Kidney (tissue), 14 donors: Measurements from ENCODE around the gene TTLL9. TPM values are rescaled to one million over a fixed set of nuclear protein-coding genes. Genes with fewer than 3 reads are reported as not detected.

Experiments used
- DNase-seq, 5 donors: peaks; one replicate each; pipeline ENCODE4 v3.0.0-alpha.2; 2013 to 2020
- FAIRE-seq: peaks from 2 replicates; lab custom pipeline; 2012; peaks lifted over from hg19 to GRCh38; lab: Jason Lieb, UNC
- H3K27ac ChIP-seq, 2 donors: one replicate each; pipeline ENCODE4 v1.7.0; 2013; ENCODE audit warnings: low read depth in 2 of 2, low read length in 2 of 2, inconsistent platforms in 1 of 2
- H3K27me3 ChIP-seq: one replicate; pipeline ENCODE4 v1.7.1; 2013; ENCODE audit warnings: low read length, inconsistent platforms; ENCODE audit not compliant: control insufficient read depth, insufficient read depth
- H3K36me3 ChIP-seq, 3 donors: one replicate each; pipeline versions ENCODE4 v1.7.0 to v1.7.1; 2013; ENCODE audit warnings: low read length in 3 of 3, control low read depth in 1 of 3, inconsistent platforms in 1 of 3; ENCODE audit not compliant: insufficient read depth in 3 of 3, control insufficient read depth in 2 of 3
- H3K4me1 ChIP-seq, 3 donors: one replicate each; pipeline versions ENCODE4 v1.7.0 to v1.7.1; 2013; ENCODE audit warnings: low read length in 3 of 3, inconsistent platforms in 1 of 3, low read depth in 1 of 3; ENCODE audit not compliant: control insufficient read depth in 2 of 3, insufficient read depth in 2 of 3
- H3K4me3 ChIP-seq, 3 donors: one replicate each; pipeline versions ENCODE4 v1.7.0 to v1.8.1; 2013; ENCODE audit warnings: low read length in 3 of 3, control low read depth in 1 of 3, inconsistent platforms in 1 of 3
- H3K9ac ChIP-seq, 3 donors: one replicate each; pipeline versions ENCODE4 v1.7.0 to v1.7.1; 2013; ENCODE audit warnings: low read length in 3 of 3, control low read depth in 1 of 3, inconsistent platforms in 1 of 3
- H3K9me3 ChIP-seq, 3 donors: one replicate each; pipeline versions ENCODE4 v1.7.0 to v1.7.1; 2013; ENCODE audit warnings: low read length in 3 of 3, control low read depth in 1 of 3, inconsistent platforms in 1 of 3; ENCODE audit not compliant: control insufficient read depth in 2 of 3, insufficient read depth in 1 of 3
- CTCF ChIP-seq: IDR thresholded peaks from 3 replicates; pipeline ENCODE4 v1.5.1; 2012; ENCODE audit warnings: mild to moderate bottlenecking, moderate library complexity, borderline replicate concordance; ENCODE audit not compliant: insufficient read depth; ENCODE audit errors: extremely low read depth
- intact Hi-C: fragments of 100-400 bp; cut with DNase I; formaldehyde crosslinking; loops from one replicate; pipeline ENCODE4 v1.11.1; 2022
- polyA plus RNA-seq: library from polyadenylated mRNA; stranded (reverse); fragments of 350-450 nt; fragmentation: Illumina TruSeq; extraction: RNeasy Lipid Tissue Mini Kit (QIAGEN cat#74804); gene quantifications from one replicate; pipeline ENCODE4 v1.2.3, GENCODE V29; 2014; ENCODE audit warnings: low read depth, low replicate concordance; ENCODE audit not compliant: insufficient read depth
- total RNA-seq: library from RNA; stranded (reverse); fragmentation: NEBNext Ultra II Directional; extraction: Animal tissue kit (Norgen Biotek cat#: 25700); gene quantifications from one replicate; pipeline ENCODE4 v1.2.1, GENCODE V29; 2021
- donor health status: control.
- donor health status: control.
- donor health status: control.
- donor health status: control.
- donor health status: control.
- donor health status: DM: yes; HTN: yes; CAD: no.
- donor health status: Normal renal cell carcinoma (clear cell type).

TTLL9 gene
- total and polyA plus RNA-seq, 2 donors from 2014 or later = 0.82 to 1.9 TPM

- H3K27me3 ChIP-seq = no peaks in the 10 kb centered on the region
- no peak overlapping the region for H3K27ac ChIP-seq
- no peak overlapping the region for H3K4me3 ChIP-seq
- intact Hi-C loops = no loop called here
- no peak overlapping the region for H3K9ac ChIP-seq
- H3K36me3 ChIP-seq = no peaks in the 10 kb centered on the region
- H3K4me1 ChIP-seq = peaks cover 0 to 6% (median 6%) of the 10 kb centered on the region in 3 donors
- H3K9me3 ChIP-seq = no peaks in the 10 kb centered on the region
- no peak for DNase-seq
- FAIRE-seq = no peak
- no peak for TF ChIP-seq CTCF
Observed at GRCh38 chr20:31831771-31832306, 38.6 kb upstream of the TTLL9 start.

GRCh38 chr20:31833130-31833930 is 37.1 kb upstream of the TTLL9 start:
- Histone ChIP-seq H3K27me3 (no peaks in the 10 kb centered on the region), H3K9me3 (no peaks in the 10 kb centered on the region), H3K27ac (no peak overlapping the region), H3K36me3 (no peaks in the 10 kb centered on the region), H3K9ac (no peak overlapping the region), H3K4me1 (peaks cover 0 to 14% (median 6%) of the 10 kb centered on the region in 3 donors), H3K4me3 (no peak overlapping the region)
- peak; percentile 77 for TF ChIP-seq CTCF
- DNase-seq (peak in 4 of 5 donors; percentile 77 to 86 (median 82)), FAIRE-seq (no peak)
- intact Hi-C loops = no loop called here

GRCh38 chr20:31833931-31834521 is 36.4 kb upstream of the TTLL9 start:
- DNase-seq (peak in 1 of 5 donors; percentile 53), FAIRE-seq (no peak)
- Histone ChIP-seq H3K4me1 (peaks cover 0 to 15% (median 6%) of the 10 kb centered on the region in 3 donors), H3K9me3 (no peaks in the 10 kb centered on the region), H3K36me3 (no peaks in the 10 kb centered on the region), H3K27me3 (no peaks in the 10 kb centered on the region), H3K27ac (no peak overlapping the region), H3K4me3 (no peak overlapping the region), H3K9ac (no peak overlapping the region)
- intact Hi-C loops = no loop called here
- TF ChIP-seq CTCF = no peak
